ENCODE results near the gene PHLDA1.

The PHLDA1 gene

DNA sequence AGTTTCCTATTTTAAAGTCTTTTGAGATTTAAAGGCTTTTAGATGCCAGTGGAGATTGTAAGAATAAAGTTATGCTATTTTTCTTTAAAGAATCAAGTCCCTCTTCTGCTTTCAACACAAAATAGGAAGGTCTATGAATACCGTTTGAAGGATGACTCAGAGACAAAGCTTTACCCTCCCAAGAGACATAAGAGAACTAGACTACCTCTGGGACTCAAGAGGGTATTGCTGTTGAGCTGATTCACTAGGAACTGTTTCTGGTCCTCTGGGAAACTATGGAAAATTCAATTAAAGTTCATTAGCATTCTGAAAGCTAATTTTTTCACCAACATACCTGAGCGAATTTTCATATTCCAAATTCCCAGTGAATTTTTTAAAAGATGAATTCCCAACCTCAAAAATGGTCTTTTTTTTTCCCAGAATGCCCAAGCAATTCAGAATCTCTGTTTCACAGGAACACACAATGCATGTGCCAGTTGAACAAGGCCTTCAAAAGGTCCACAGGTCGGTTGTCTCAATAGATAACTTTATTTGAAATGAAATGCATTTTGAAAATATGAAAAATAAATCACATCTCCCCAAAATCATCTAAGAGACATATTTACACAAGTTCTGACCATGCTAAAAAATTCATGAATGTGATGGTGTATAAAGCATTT is 6.5 kb downstream of the PHLDA1 start:
- TF ChIP-seq, protein P1, sequence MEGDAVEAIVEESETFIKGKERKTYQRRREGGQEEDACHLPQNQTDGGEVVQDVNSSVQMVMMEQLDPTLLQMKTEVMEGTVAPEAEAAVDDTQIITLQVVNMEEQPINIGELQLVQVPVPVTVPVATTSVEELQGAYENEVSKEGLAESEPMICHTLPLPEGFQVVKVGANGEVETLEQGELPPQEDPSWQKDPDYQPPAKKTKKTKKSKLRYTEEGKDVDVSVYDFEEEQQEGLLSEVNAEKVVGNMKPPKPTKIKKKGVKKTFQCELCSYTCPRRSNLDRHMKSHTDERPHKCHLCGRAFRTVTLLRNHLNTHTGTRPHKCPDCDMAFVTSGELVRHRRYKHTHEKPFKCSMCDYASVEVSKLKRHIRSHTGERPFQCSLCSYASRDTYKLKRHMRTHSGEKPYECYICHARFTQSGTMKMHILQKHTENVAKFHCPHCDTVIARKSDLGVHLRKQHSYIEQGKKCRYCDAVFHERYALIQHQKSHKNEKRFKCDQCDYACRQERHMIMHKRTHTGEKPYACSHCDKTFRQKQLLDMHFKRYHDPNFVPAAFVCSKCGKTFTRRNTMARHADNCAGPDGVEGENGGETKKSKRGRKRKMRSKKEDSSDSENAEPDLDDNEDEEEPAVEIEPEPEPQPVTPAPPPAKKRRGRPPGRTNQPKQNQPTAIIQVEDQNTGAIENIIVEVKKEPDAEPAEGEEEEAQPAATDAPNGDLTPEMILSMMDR (IDR thresholded peaks at IDR 0.05): no peak
- no peak for TF ChIP-seq ZFX (IDR thresholded peaks at IDR 0.05; ENCODE audit: borderline replicate concordance)
- H3K27ac ChIP-seq: no peak overlapping the region

DNA sequence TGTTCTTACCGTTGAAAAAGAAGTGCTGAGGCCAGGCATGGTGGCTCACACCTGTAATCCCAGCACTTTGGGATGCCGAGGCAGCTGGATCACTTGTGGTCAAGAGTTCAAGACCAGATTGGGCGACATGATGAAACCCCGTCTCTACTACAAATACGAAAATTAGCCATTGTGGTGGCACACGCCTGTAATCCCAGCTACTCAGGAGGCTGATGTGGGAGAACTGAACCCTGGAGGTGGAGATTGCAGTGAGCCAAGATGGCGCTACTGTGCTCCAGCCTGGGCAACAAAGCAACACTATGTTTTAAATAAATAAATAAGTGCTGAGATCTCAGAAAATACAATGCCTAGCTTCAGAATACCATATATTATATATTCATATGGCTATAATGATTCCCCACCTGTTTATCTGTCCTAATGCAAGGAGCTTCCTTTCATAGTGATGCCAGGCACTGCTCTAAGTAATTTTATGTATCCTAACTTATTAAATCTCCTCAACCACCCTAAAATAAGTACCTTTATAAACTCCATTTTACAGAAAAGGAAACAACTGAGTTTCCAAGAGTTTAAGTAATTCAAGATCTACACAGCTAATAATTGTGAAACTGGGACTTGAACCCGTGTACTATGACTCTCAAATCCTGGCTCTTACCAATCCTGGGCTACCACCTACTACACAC is 7.3 kb downstream of the PHLDA1 start:
- no peak overlapping the region for H3K27ac ChIP-seq
- TF ChIP-seq, protein P1 (IDR thresholded peaks at IDR 0.05): no peak
- TF ChIP-seq ZFX (IDR thresholded peaks at IDR 0.05; ENCODE audit: borderline replicate concordance): no peak

DNA sequence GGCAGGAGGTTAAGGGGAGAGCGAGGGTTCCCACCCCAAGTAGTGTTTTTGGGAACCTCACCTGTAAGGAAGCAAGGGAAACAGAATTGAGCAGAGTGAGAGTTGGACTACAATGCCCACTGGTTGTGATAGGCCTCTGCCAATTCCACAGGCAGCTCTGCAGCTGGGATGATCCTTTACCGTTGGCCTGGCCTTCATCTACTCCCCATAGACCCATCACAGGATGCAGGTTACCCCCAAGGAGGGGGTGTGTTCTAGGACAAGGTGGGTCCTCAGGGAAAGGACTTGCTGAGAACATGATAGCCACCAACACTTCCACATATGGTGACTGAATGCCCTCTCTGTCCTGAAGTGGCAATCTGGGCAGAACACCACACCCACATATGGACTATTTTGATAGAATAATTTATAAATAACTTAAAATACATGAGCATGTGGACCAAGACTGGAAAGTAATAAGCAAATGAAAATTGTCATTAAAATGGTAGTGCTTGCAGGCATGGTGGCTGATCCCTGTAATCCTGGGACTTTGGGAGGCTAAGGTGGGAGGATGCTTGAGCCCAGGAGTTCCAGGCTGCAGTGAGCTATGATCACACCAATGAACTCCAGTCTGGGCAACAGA is 8.4 kb downstream of the PHLDA1 start:
- TF ChIP-seq, protein P1 (IDR thresholded peaks at IDR 0.05): no peak
- no peak for TF ChIP-seq ZFX (IDR thresholded peaks at IDR 0.05; ENCODE audit: borderline replicate concordance)
- H3K27ac ChIP-seq: no peak overlapping the region

DNA sequence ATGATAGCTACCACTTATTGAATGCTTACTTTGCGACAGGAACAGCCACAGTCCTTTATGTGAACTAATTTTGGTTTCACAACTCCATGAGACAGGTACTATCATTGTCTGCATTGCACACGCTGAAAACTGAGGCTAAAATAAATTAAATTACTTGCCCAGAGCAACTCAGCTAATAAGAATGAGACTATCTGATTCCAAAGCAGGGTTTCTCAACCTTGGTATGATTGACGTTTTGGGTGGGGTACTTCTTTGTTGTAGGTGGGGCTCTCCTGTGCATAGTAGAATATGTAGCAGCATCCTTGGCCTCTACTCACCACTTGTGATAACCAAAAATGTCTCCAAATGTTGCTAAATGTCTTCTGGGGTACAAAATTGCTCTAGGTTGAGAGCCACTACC is 9.1 kb downstream of the PHLDA1 start:
- TF ChIP-seq, protein P1 (IDR thresholded peaks at IDR 0.05): no peak
- TF ChIP-seq ZFX (IDR thresholded peaks at IDR 0.05; ENCODE audit: borderline replicate concordance): no peak
- H3K27ac ChIP-seq: no peak overlapping the region

DNA sequence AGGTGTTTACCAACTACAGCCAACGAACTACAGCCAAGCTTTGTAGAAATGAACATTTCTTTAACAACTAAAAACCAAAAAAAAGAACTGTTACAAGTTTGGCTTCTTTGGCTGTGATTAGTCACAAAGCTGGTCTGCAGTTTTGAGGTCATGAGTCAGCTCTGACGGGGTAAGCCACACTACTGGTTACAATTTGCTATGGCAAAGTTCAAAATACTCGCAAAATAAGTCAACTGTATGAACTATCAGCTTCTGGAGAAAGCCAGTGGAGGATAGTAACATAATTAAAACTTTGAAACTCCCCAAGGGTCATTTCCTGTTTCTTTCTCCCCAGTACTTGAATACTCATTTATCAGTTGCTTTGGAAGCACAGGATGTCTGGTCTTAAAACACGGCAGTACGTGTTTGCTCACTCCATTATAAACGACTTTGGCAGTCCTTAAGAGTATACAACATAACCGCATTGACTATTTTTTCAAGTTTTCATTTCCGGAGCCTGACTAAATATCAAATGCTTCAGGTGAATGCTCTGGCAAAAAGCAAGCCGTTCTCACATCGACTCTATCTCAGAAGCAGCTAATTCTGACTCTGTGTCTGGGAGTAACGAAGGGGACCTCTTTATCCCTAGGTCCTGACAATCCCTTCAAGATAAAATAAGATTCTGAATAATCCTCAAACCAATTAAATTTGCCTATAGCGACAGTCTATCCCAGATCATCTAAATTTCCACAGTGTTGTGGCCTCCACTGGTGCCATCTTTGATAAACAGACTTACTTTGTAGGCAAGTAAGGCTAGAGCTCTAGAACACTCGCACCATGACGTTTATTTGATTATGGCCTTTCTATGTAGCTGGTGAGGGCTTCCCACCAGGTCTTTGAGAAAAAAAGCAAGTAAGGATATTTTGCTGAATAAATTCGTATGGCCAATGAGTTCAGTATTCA is 10.6 kb downstream of the PHLDA1 start:
- no peak for TF ChIP-seq ZFX (IDR thresholded peaks at IDR 0.05; ENCODE audit: borderline replicate concordance)
- TF ChIP-seq, protein P1 (IDR thresholded peaks at IDR 0.05): no peak
- H3K27ac ChIP-seq: no peak overlapping the region

DNA sequence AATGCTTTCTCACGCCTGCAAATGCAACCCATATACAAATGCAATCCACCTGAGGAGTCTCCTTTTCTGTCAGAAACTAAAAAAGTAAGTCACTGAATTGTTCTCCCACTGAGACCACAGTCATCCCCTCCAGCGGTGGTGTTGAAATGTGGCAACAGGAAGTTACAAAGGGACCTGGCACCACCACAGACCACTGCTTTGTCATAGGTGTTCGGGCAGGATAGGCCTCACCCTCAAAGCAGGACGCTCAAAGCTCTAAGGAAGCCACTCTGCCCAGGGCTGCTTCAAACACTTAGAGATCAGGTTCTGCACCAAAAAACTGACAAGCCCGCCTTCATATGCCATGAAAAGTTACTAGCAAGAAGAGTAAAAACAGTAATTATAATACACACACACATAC is 11.3 kb downstream of the PHLDA1 start:
- no peak overlapping the region for H3K27ac ChIP-seq
- TF ChIP-seq, protein P1 (IDR thresholded peaks at IDR 0.05): no peak
- TF ChIP-seq ZFX (IDR thresholded peaks at IDR 0.05; ENCODE audit: borderline replicate concordance): no peak
